ENCODE data around the gene NCBP3. TPM values are rescaled to one million over a fixed set of nuclear protein-coding genes. Genes with fewer than 3 reads are reported as not detected.

NCBP3 gene
- total RNA-seq, 1 experiment from 2014 or later: 28.1 TPM

- CTCF ChIA-PET: interaction anchor here (0.7 kb wide), 1 partner anchor 40 kb away, joined by 5 read pairs; no protein-coding TSS in a partner anchor
- intact Hi-C loops (cut with micrococcal nuclease; ENCODE audit: unreplicated experiment): no loop called here
- BruUV-seq (replicated peaks): no TSS peak
Measured at GRCh38 chr17:3800362-3801271, 45.4 kb downstream of the NCBP3 start, which contains the start of gene ITGAE. TSS of gene ITGAE (minus strand) at chr17:3801188. CDS start at chr17:3801144, 44 bp downstream.

More at GRCh38 chr17:3800362-3801271, 45.4 kb downstream of the NCBP3 start, which contains the start of gene ITGAE:
- Histone ChIP-seq H3K4me1 (ENCODE audit: control insufficient read depth, insufficient read depth, low read length) (no peaks in the 10 kb centered on the region; the same call in 1 of the 2 replicates), H3K27me3 (ENCODE audit: control insufficient read depth, insufficient read depth, low read length) (no peaks in the 10 kb centered on the region), H3K9me3 (ENCODE audit: control insufficient read depth, insufficient read depth, low read depth, low read length) (no peaks in the 10 kb centered on the region), H3K36me3 (ENCODE audit: control insufficient read depth, insufficient read depth, low read length) (no peaks in the 10 kb centered on the region), H3K27ac (ENCODE audit: low read length) (no peak within 1 kb of the TSS), H3K4me3 (ENCODE audit: low read depth in 2 of 2, low read length in 2 of 2) (no peak within 1 kb of the TSS)
- TF ChIP-seq REST (IDR thresholded peaks at IDR 0.05; ENCODE audit: insufficient read depth in 1 of 2, low read depth in 2 of 2, low read length in 1 of 2) (no peak), POLR2AphosphoS5 (IDR thresholded peaks at IDR 0.05; ENCODE audit: low read depth, low read length) (no peak), CTCF (IDR thresholded peaks at IDR 0.05) (no peak), SIN3A (IDR thresholded peaks at IDR 0.05; ENCODE audit: borderline replicate concordance, insufficient read depth, low read depth, low read length) (no peak), TCF7L2 (IDR thresholded peaks at IDR 0.05; ENCODE audit: low read depth, low read length) (no peak)
- POLR2A ChIA-PET: no interaction called here
- in situ Hi-C loops (cut with HindIII; ENCODE audit: low pct_unique_long_range_greater_than_20kb, low sequenced_read_pairs): no loop called here
- DNase-seq (ENCODE audit: low read depth, low spot score) (no peak), ATAC-seq (no peak)

All from Panc1 (cell line).